GM12878 (cell line): ENCODE measurements around the gene BNC2. TPM values are rescaled to one million over a fixed set of nuclear protein-coding genes. Genes with fewer than 3 reads are reported as not detected.

ENCODE experiments used
- ATAC-seq: fragments of 200-7000 bp; cut with Tn5 transposase; 3 replicates; pipeline ENCODE4 v1.9.1; 2020; ENCODE audit warnings: mild to moderate bottlenecking, moderate library complexity
- BruUV-seq: library from RNA; stranded (reverse); fragments of 400-500 nt; replicated peaks from 2 replicates; lab custom pipeline; 2021; lab: Mats Ljungman, UMichigan
- CTCF ChIA-PET: fragments of 300-600 bp; sonication (Branson Sonifier 250); formaldehyde crosslinking; extraction: SDS; loops from one replicate; lab custom pipeline; 2021; ENCODE audit warnings: inconsistent platforms; lab: Yijun Ruan, JAX
- POLR2A ChIA-PET: fragments of 350-600 bp; formaldehyde crosslinking; extraction: SDS; loops from one replicate; lab custom pipeline; 2021; ENCODE audit warnings: inconsistent platforms; lab: Charles Lee
- RAD21 ChIA-PET: fragments of 300-600 bp; sonication (Branson Sonifier 250); formaldehyde crosslinking; loops from one replicate; lab custom pipeline; 2023; ENCODE audit warnings: antibody characterized with exemption; ENCODE audit not compliant: unreplicated experiment; lab: Charles Lee
- SMC1A ChIA-PET: fragments of 300-600 bp; sonication (Branson Sonifier 250); formaldehyde crosslinking; loops from one replicate; lab custom pipeline; 2023; ENCODE audit not compliant: unreplicated experiment, uncharacterized antibody; lab: Charles Lee
- DNase-seq: peaks from one replicate; pipeline ENCODE4 v3.0.0-alpha.2; 2011; ENCODE audit warnings: low read depth, low spot score
- FAIRE-seq: peaks from 3 replicates; lab custom pipeline; 2011; peaks lifted over from hg19 to GRCh38; lab: Jason Lieb, UNC
- H2AFZ ChIP-seq: 2 replicates; pipeline ENCODE4 v1.6.0; 2011; ENCODE audit warnings: low read depth, low read length, control low read depth; ENCODE audit not compliant: control insufficient read depth
- H3K27ac ChIP-seq: 2 replicates; pipeline ENCODE4 v1.5.1; 2011; ENCODE audit warnings: control low read depth; ENCODE audit not compliant: control insufficient read depth, insufficient read depth
- H3K27me3 ChIP-seq, 2 experiments: replicated peaks in 1 of 2; 2 replicates each; pipeline versions ENCODE4 v1.6.0 to v1.6.1; 2011; ENCODE audit warnings: low read length in 1 of 2; ENCODE audit not compliant: control insufficient read depth in 2 of 2, insufficient read depth in 2 of 2
- H3K36me3 ChIP-seq, 2 experiments: 2 replicates each; pipeline ENCODE4 v1.5.1; 2011; ENCODE audit warnings: low read length in 1 of 2; ENCODE audit not compliant: control insufficient read depth in 2 of 2, insufficient read depth in 2 of 2
- H3K4me1 ChIP-seq: 2 replicates; pipeline ENCODE4 v1.6.1; 2011; ENCODE audit warnings: mild to moderate bottlenecking, low read length, moderate library complexity, mixed read lengths; ENCODE audit not compliant: control insufficient read depth, insufficient read depth
- H3K4me2 ChIP-seq: 2 replicates; pipeline ENCODE4 v1.6.0; 2011; ENCODE audit warnings: control low read depth; ENCODE audit not compliant: control insufficient read depth, insufficient read depth
- H3K4me3 ChIP-seq: fragments of 200-600 bp; sonication (generic); 2 replicates; pipeline ENCODE4 v1.5.1; 2016
- H3K79me2 ChIP-seq: 2 replicates; pipeline ENCODE4 v1.6.0; 2011; ENCODE audit warnings: low read length; ENCODE audit not compliant: control insufficient read depth, insufficient read depth
- H3K9ac ChIP-seq: 2 replicates; pipeline ENCODE4 v1.8.0; 2011; ENCODE audit warnings: low read length, control low read depth, mixed read lengths; ENCODE audit not compliant: control insufficient read depth, insufficient read depth
- H3K9me3 ChIP-seq: replicated peaks from 3 replicates; pipeline ENCODE4 v1.5.1; 2011; ENCODE audit warnings: mild to moderate bottlenecking, low read length; ENCODE audit not compliant: control insufficient read depth, insufficient read depth
- H4K20me1 ChIP-seq: 2 replicates; pipeline ENCODE4 v1.6.0; 2011; ENCODE audit not compliant: control insufficient read depth, insufficient read depth
- BACH1 ChIP-seq: fragments of 450-650 bp; IDR thresholded peaks from 2 replicates; pipeline ENCODE4 v1.6.1; 2017; ENCODE audit warnings: mild to moderate bottlenecking, borderline replicate concordance
- CEBPB ChIP-seq, 2 experiments: fragments of 150-350 bp in 1 of 2; IDR thresholded peaks; 2 replicates each; pipeline ENCODE4 v1.6.1; 2012 to 2014; ENCODE audit warnings: low read depth in 2 of 2, low read length in 2 of 2, borderline replicate concordance in 1 of 2, inconsistent platforms in 1 of 2
- EGR1 ChIP-seq, 2 experiments: IDR thresholded peaks; 1 replicate in 1 of 2; 2 replicates in 1 of 2; pipeline ENCODE4 v1.6.1; 2011 to 2012; ENCODE audit warnings: low read depth in 2 of 2, low read length in 2 of 2, borderline replicate concordance in 1 of 2, mild to moderate bottlenecking in 1 of 2, moderate library complexity in 1 of 2
- WGBS: methylation state at CpG from one replicate; pipeline ENCODE4 v1.1.6; 2016; ENCODE audit warnings: low lambda C conversion rate; ENCODE audit not compliant: insufficient replicate concordance, insufficient coverage; ENCODE audit errors: missing lambda C conversion rate; 5-methylcytosine and 5-hydroxymethylcytosine counted together
- in situ Hi-C: fragments of 300-500 bp; cut with MboI; formaldehyde crosslinking; loops from 9 replicates; pipeline ENCODE4 v1.14.3; 2018; ENCODE audit warnings: mixed read lengths
- intact Hi-C: fragments of 100-400 bp; cut with micrococcal nuclease; formaldehyde crosslinking; loops from one replicate; pipeline ENCODE4 v1.14.2; 2022; ENCODE audit not compliant: unreplicated experiment
- polyA plus RNA-seq, 11 experiments: library from polyadenylated mRNA; depleted of rRNA in 4 of 11; unstranded in 6 of 11; stranded (reverse) in 5 of 11; fragments of >200 nt; fragmentation: Nextera tagmentation in 4 of 11; fragmentation: Illumina TruSeq in 1 of 11; extraction: Ambion mirVana in 4 of 11; extraction: Trizol in 1 of 11; gene quantifications; 1 replicate in 1 of 11; 2 replicates in 10 of 11; pipeline versions ENCODE4 v1.2.1 to v1.2.3, GENCODE V29; 2011 to 2016; ENCODE audit warnings: inconsistent platforms in 2 of 11, missing spikeins in 2 of 11, low read depth in 1 of 11
- total RNA-seq, 4 experiments: library from RNA; depleted of rRNA in 3 of 4; stranded (reverse); fragments of >200 nt in 3 of 4; fragmentation: Illumina TruSeq in 1 of 4; extraction: Trizol in 1 of 4; gene quantifications; 2 replicates each; pipeline versions ENCODE4 v1.2.1 to v1.2.3, GENCODE V29; 2013 to 2021
- TF ChIP-seq, protein P1 (sequence below): fragments of 450-650 bp; IDR thresholded peaks from 2 replicates; pipeline ENCODE4 v1.6.1; 2014; ENCODE audit warnings: mild to moderate bottlenecking
- TF ChIP-seq, protein P2 (sequence below): IDR thresholded peaks from 2 replicates; pipeline ENCODE4 v1.6.1; 2012; ENCODE audit warnings: mild to moderate bottlenecking, low read depth, low read length

The BNC2 gene
- total and polyA plus RNA-seq, 10 of the 15 experiments (the other 5 are each of a cell fraction or from before 2014, with no cell fraction given), result 0.05 to 14.5 (median 0.26) TPM

DNA sequence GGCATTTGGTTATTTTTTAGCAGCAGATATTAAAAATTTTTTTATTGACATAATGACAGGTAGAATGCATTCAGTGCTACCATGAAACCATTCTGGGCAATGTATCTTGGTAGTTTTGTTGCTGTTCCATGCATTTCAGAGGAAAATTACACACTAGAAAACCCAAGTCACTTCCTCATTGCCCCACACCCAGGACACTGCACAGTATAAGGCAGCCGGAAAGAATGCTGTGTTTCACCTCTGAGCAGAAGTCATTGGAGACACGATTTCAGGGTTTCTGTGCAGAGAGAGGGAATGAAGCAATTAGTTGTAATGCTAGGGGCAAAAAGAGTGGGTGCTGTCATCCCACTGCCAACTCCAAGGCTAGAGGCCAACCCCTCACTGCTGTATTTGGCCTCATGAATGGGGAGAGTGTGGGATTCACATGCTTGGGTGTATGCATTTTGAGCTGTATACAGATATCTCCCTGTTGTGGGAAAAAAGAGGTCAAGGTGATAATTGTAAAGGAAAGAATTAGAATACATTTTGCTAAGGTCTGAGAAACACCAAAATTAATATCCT lies 290.5 kb downstream of the BNC2 start:
- in situ Hi-C loops, result no loop called here
- SMC1A ChIA-PET, result no interaction called here
- Histone ChIP-seq H3K27ac (no peak overlapping the region), H3K79me2 (no peaks in the 10 kb centered on the region), H3K4me3 (no peak overlapping the region), H3K9me3 (no peaks in the 10 kb centered on the region), H3K36me3 (no peaks in the 10 kb centered on the region), H3K27me3 (no peaks in the 10 kb centered on the region), H3K4me1 (no peaks in the 10 kb centered on the region), H4K20me1 (no peaks in the 10 kb centered on the region), H2AFZ (no peak overlapping the region), H3K4me2 (no peak overlapping the region), H3K9ac (no peak overlapping the region)
- ATAC-seq (peak; percentile 55), DNase-seq (no peak), FAIRE-seq (no peak)
- TF ChIP-seq, protein P1, sequence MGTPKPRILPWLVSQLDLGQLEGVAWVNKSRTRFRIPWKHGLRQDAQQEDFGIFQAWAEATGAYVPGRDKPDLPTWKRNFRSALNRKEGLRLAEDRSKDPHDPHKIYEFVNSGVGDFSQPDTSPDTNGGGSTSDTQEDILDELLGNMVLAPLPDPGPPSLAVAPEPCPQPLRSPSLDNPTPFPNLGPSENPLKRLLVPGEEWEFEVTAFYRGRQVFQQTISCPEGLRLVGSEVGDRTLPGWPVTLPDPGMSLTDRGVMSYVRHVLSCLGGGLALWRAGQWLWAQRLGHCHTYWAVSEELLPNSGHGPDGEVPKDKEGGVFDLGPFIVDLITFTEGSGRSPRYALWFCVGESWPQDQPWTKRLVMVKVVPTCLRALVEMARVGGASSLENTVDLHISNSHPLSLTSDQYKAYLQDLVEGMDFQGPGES, result no peak
- TF ChIP-seq BACH1, result no peak
- no TSS peak for BruUV-seq
- POLR2A ChIA-PET, result no interaction called here
- WGBS, result 26% methylated on average over 2 of the region's 2 CpGs
- CTCF ChIA-PET, result no interaction called here
- RAD21 ChIA-PET, result no interaction called here
- intact Hi-C loops, result loop anchor here (5.0 kb wide), 1 partner anchor 53 kb away; no protein-coding TSS in a partner anchor

DNA sequence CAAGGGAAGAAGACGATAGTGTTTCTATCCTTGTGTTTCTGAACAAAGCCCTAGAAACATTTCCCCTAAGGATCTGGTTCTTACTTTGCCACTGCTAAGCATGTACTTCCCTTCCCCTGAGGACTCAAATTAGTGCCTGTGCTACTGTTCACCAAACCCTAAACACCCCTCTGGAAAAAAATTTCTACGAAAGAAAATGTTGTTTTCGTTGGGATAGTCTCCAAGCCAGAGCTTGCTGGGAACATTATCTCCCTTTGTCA lies 294.6 kb downstream of the BNC2 start:
- RAD21 ChIA-PET, result interaction anchor here (0.8 to 1.3 kb wide), 5 partner anchors 9 to 150 kb away, joined by 3 to 6 read pairs (median 3); no protein-coding TSS in a partner anchor

More for the DNA sequence above, 294.6 kb downstream of the BNC2 start:
- Histone ChIP-seq H2AFZ (no peak overlapping the region), H3K9ac (no peak overlapping the region), H3K27ac (no peak overlapping the region), H3K27me3 (no peaks in the 10 kb centered on the region), H3K9me3 (no peaks in the 10 kb centered on the region)
- no TSS peak for BruUV-seq
- ATAC-seq, result no peak
- CTCF ChIA-PET, result interaction anchor here (0.8 to 1.9 kb wide), 5 partner anchors 9 to 250 kb away, joined by 3 to 6 read pairs (median 5); no protein-coding TSS in a partner anchor
- no peak for TF ChIP-seq EGR1 (IDR thresholded peaks at IDR 0.05; ENCODE audit: borderline replicate concordance in 1 of 2, low read depth in 2 of 2, low read length in 2 of 2)
- TF ChIP-seq CEBPB (IDR thresholded peaks at IDR 0.05; ENCODE audit: borderline replicate concordance in 1 of 2, low read depth in 2 of 2, low read length in 2 of 2), result no peak
- TF ChIP-seq, protein P2, sequence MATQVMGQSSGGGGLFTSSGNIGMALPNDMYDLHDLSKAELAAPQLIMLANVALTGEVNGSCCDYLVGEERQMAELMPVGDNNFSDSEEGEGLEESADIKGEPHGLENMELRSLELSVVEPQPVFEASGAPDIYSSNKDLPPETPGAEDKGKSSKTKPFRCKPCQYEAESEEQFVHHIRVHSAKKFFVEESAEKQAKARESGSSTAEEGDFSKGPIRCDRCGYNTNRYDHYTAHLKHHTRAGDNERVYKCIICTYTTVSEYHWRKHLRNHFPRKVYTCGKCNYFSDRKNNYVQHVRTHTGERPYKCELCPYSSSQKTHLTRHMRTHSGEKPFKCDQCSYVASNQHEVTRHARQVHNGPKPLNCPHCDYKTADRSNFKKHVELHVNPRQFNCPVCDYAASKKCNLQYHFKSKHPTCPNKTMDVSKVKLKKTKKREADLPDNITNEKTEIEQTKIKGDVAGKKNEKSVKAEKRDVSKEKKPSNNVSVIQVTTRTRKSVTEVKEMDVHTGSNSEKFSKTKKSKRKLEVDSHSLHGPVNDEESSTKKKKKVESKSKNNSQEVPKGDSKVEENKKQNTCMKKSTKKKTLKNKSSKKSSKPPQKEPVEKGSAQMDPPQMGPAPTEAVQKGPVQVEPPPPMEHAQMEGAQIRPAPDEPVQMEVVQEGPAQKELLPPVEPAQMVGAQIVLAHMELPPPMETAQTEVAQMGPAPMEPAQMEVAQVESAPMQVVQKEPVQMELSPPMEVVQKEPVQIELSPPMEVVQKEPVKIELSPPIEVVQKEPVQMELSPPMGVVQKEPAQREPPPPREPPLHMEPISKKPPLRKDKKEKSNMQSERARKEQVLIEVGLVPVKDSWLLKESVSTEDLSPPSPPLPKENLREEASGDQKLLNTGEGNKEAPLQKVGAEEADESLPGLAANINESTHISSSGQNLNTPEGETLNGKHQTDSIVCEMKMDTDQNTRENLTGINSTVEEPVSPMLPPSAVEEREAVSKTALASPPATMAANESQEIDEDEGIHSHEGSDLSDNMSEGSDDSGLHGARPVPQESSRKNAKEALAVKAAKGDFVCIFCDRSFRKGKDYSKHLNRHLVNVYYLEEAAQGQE, result no peak
- TF ChIP-seq, all 136 proteins: peak for 0
- in situ Hi-C loops, result no loop called here
- intact Hi-C loops, result loop anchor here (5.0 kb wide), 1 partner anchor 49 kb away; no protein-coding TSS in a partner anchor
- H3K36me3 ChIP-seq, result no peaks in the 10 kb centered on the region
- no peak for FAIRE-seq
- H3K4me2 ChIP-seq, result no peak overlapping the region
- no peaks in the 10 kb centered on the region for H3K4me1 ChIP-seq
- 13% methylated on average over 3 of the region's 3 CpGs for WGBS
- ChIA-PET SMC1A (interaction anchor here (0.8 to 2.1 kb wide), 11 partner anchors 8 to 133 kb away, joined by 3 to 8 read pairs (median 4); no protein-coding TSS in a partner anchor), POLR2A (no interaction called here)
- no peak for DNase-seq
- H3K79me2 ChIP-seq, result no peaks in the 10 kb centered on the region
- H3K4me3 ChIP-seq, result no peak overlapping the region
- no peaks in the 10 kb centered on the region for H4K20me1 ChIP-seq
